ENCODE results near the gene PLEKHO2. TPM values are rescaled to one million over a fixed set of nuclear protein-coding genes. Genes with fewer than 3 reads are reported as not detected.

Gene PLEKHO2
- total RNA-seq, 6 donors from 2014 or later, result 21.9 to 83.0 (median 51.3) TPM

- Histone ChIP-seq H3K4me1 (peaks cover 67 to 86% (median 82%) of the 10 kb centered on the region in 4 donors), H3K27ac (peak overlapping the region; percentile 6 to 95 (median 60)), H3K9me3 (no peaks in the 10 kb centered on the region), H3K4me3 (no peak overlapping the region), H3K27me3 (no peaks in the 10 kb centered on the region), H3K36me3 (peaks cover 4 to 42% (median 25%) of the 10 kb centered on the region in 4 donors)
- DNase-seq (no peak), ATAC-seq (ENCODE audit: low FRiP score in 2 of 2) (no peak)
- TF ChIP-seq CTCF (IDR thresholded peaks at IDR 0.05) (no peak), POLR2AphosphoS5 (IDR thresholded peaks at IDR 0.05) (no peak), EP300 (IDR thresholded peaks at IDR 0.05) (no peak)
- 86 to 91% methylated on average over 8 of the region's 8 CpGs for WGBS, 2 donors
Observed at GRCh38 chr15:64847876-64848716, 6.4 kb downstream of the PLEKHO2 start.

GRCh38 chr15:64850778-64851502, 9.2 kb downstream of the PLEKHO2 start:
- Histone ChIP-seq H3K27ac (peak overlapping the region; percentile 39 to 68 (median 58)), H3K4me3 (no peak overlapping the region), H3K9me3 (no peaks in the 10 kb centered on the region), H3K36me3 (peaks cover 6 to 68% (median 40%) of the 10 kb centered on the region in 4 donors), H3K27me3 (no peaks in the 10 kb centered on the region), H3K4me1 (peaks cover 80 to 87% (median 86%) of the 10 kb centered on the region in 4 donors)
- TF ChIP-seq POLR2A (IDR thresholded peaks at IDR 0.05) (no peak), EP300 (IDR thresholded peaks at IDR 0.05) (no peak), POLR2AphosphoS5 (IDR thresholded peaks at IDR 0.05) (peak in 1 of 2 donors; percentile 40), CTCF (IDR thresholded peaks at IDR 0.05) (no peak)
- DNase-seq, result no peak
- ATAC-seq (ENCODE audit: low FRiP score in 2 of 2), result no peak
- 63 to 68% methylated on average over 4 of the region's 4 CpGs for WGBS, 2 donors

- no peaks in the 10 kb centered on the region for H3K27me3 ChIP-seq
- TF ChIP-seq EP300 (IDR thresholded peaks at IDR 0.05) (no peak), POLR2AphosphoS5 (IDR thresholded peaks at IDR 0.05) (peak in 1 of 2 donors; percentile 71)
- ATAC-seq (ENCODE audit: low FRiP score in 2 of 2) (peak; percentile 57 to 89), DNase-seq (peak in 1 of 2 donors; percentile 51)
- peak overlapping the region; percentile 36 to 68 (median 58) for H3K27ac ChIP-seq
- H3K36me3 ChIP-seq, result peaks cover 6 to 72% (median 41%) of the 10 kb centered on the region in 4 donors
- H3K4me1 ChIP-seq, result peaks cover 80 to 87% (median 86%) of the 10 kb centered on the region in 4 donors
- 50 to 62% methylated on average over 6 of the region's 6 CpGs for WGBS, 2 donors
- H3K9me3 ChIP-seq, result no peaks in the 10 kb centered on the region
- no peak overlapping the region for H3K4me3 ChIP-seq
Observed at GRCh38 chr15:64851503-64851840, 9.8 kb downstream of the PLEKHO2 start.

- Histone ChIP-seq H3K4me1 (peaks cover 80 to 92% (median 89%) of the 10 kb centered on the region in 4 donors), H3K27ac (peak overlapping the region; percentile 46 to 85 (median 64)), H3K4me3 (no peak overlapping the region), H3K36me3 (peaks cover 6 to 57% (median 35%) of the 10 kb centered on the region in 4 donors), H3K27me3 (no peaks in the 10 kb centered on the region), H3K9me3 (no peaks in the 10 kb centered on the region)
- WGBS, 2 donors, result 52 to 54% methylated on average over 4 of the region's 4 CpGs
- DNase-seq (peak in 1 of 2 donors; percentile 31), ATAC-seq (ENCODE audit: low FRiP score in 2 of 2) (no peak)
- TF ChIP-seq POLR2AphosphoS5 (IDR thresholded peaks at IDR 0.05) (peak; percentile 15 to 18), POLR2A (IDR thresholded peaks at IDR 0.05) (no peak)
Observed at GRCh38 chr15:64854041-64854440, 12.3 kb downstream of the PLEKHO2 start.

GRCh38 chr15:64854526-64854925, 12.8 kb downstream of the PLEKHO2 start:
- H3K36me3 ChIP-seq, result peaks cover 4 to 57% (median 33%) of the 10 kb centered on the region in 4 donors
- WGBS, 2 donors, result 62 to 78% methylated on average over 3 of the region's 3 CpGs
- peaks cover 85 to 95% (median 92%) of the 10 kb centered on the region in 4 donors for H3K4me1 ChIP-seq
- H3K9me3 ChIP-seq, result no peaks in the 10 kb centered on the region
- TF ChIP-seq EP300 (IDR thresholded peaks at IDR 0.05) (no peak), POLR2AphosphoS5 (IDR thresholded peaks at IDR 0.05) (no peak), POLR2A (IDR thresholded peaks at IDR 0.05) (no peak), CTCF (IDR thresholded peaks at IDR 0.05) (no peak)
- H3K4me3 ChIP-seq, result no peak overlapping the region
- ATAC-seq (ENCODE audit: low FRiP score in 2 of 2) (no peak), DNase-seq (no peak)
- peak overlapping the region; percentile 46 to 85 (median 64) for H3K27ac ChIP-seq
- no peaks in the 10 kb centered on the region for H3K27me3 ChIP-seq
